Thoracic aorta (tissue), 2 donors: ENCODE results near the gene CRTC3. TPM values are rescaled to one million over a fixed set of nuclear protein-coding genes. Genes with fewer than 3 reads are reported as not detected.
A peak's percentile ranks its signal among the peaks of the same experiment; 100 is the strongest.

Experiments used
- ATAC-seq: fragments of 150-250 bp; one replicate; pipeline ENCODE4 v1.8.0; 2017; ENCODE audit warnings: low read depth; ENCODE audit not compliant: insufficient number of reproducible peaks, low FRiP score
- DNase-seq: peaks from one replicate; pipeline ENCODE4 v3.0.0-alpha.2; 2020; ENCODE audit warnings: low spot score
- H3K27ac ChIP-seq, 2 donors: fragments of 200-600 bp; sonication (generic); 1 replicate in 1 of 2; 2 replicates in 1 of 2; pipeline ENCODE4 v1.5.1; 2016; ENCODE audit warnings: mild to moderate bottlenecking in 2 of 2, moderate library complexity in 2 of 2
- H3K27me3 ChIP-seq: fragments of 200-600 bp; sonication (generic); replicated peaks from 2 replicates; pipeline ENCODE4 v1.6.0; 2016; ENCODE audit warnings: mild to moderate bottlenecking; ENCODE audit not compliant: insufficient read depth
- H3K36me3 ChIP-seq: fragments of 200-600 bp; sonication (generic); one replicate; pipeline ENCODE4 v1.5.1; 2016
- H3K4me1 ChIP-seq, 2 donors: fragments of 200-600 bp; sonication (generic); 1 replicate in 1 of 2; 2 replicates in 1 of 2; pipeline versions ENCODE4 v1.5.1 to v1.6.0; 2016; ENCODE audit warnings: low read depth in 2 of 2, mild to moderate bottlenecking in 1 of 2; ENCODE audit not compliant: control insufficient read depth in 1 of 2
- H3K4me3 ChIP-seq: fragments of 200-600 bp; sonication (generic); 2 replicates; pipeline ENCODE4 v1.5.1; 2016; ENCODE audit warnings: mild to moderate bottlenecking
- H3K9me3 ChIP-seq: fragments of 200-600 bp; sonication (generic); 2 replicates; pipeline ENCODE4 v1.5.1; 2016
- total RNA-seq, 2 donors: library from RNA; depleted of rRNA; stranded (reverse); fragments of >200 nt; gene quantifications; one replicate each; pipeline versions ENCODE4 v1.1.0 to v1.2.3, GENCODE V29; 2016
- TF ChIP-seq, protein P1 (sequence below): fragments of 200-600 bp; sonication (generic); IDR thresholded peaks from one replicate; pipeline ENCODE4 v1.5.1; 2019; ENCODE audit warnings: antibody characterized with exemption

The CRTC3 gene
- total RNA-seq, 2 donors from 2014 or later, result 73.2 to 89.8 TPM

DNA sequence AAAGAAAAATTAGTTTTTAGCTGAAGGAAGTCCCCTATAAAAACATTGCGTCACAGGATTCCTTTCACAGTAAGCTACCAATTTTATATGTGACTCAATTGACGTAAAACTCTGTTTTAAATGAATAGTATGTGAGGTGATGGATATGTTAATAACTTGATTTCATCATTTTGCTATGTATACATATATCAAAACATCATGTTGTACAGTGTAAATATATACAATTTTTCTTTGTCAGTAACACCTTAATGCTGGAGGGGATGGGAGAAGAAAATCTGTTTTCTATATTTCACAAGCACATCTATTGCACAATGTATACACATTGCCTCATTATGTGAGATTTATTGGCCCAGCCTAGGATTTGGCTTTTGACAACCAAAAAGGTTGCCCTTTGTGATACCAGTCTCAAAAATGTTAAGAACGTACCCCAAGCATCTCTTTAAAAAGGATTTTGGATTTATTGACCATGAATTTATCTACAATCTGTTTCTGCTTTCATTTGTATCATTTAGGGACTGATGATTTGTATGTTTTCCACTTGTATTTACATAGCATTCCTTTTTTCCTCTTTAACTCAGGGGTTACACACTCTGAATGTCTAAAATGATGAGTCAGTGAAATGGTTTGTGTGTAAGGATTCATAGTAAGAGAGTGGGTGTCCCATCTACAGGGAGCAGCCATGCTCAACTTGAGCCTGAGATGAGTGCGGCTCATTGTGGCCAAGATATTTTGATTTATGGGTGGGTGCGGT is 62.6 kb downstream of the CRTC3 start:
- H3K4me1 ChIP-seq, result peaks cover 46 to 75% of the 10 kb centered on the region in 2 donors
- H3K36me3 ChIP-seq, result no peaks in the 10 kb centered on the region
- no peak for ATAC-seq
- no peaks in the 10 kb centered on the region for H3K9me3 ChIP-seq
- H3K4me3 ChIP-seq, result no peak overlapping the region
- TF ChIP-seq, protein P1, sequence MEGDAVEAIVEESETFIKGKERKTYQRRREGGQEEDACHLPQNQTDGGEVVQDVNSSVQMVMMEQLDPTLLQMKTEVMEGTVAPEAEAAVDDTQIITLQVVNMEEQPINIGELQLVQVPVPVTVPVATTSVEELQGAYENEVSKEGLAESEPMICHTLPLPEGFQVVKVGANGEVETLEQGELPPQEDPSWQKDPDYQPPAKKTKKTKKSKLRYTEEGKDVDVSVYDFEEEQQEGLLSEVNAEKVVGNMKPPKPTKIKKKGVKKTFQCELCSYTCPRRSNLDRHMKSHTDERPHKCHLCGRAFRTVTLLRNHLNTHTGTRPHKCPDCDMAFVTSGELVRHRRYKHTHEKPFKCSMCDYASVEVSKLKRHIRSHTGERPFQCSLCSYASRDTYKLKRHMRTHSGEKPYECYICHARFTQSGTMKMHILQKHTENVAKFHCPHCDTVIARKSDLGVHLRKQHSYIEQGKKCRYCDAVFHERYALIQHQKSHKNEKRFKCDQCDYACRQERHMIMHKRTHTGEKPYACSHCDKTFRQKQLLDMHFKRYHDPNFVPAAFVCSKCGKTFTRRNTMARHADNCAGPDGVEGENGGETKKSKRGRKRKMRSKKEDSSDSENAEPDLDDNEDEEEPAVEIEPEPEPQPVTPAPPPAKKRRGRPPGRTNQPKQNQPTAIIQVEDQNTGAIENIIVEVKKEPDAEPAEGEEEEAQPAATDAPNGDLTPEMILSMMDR, result no peak
- H3K27ac ChIP-seq, result peak overlapping the region in 1 of 2 donors; percentile 90
- H3K27me3 ChIP-seq, result no peaks in the 10 kb centered on the region
- no peak for DNase-seq

DNA sequence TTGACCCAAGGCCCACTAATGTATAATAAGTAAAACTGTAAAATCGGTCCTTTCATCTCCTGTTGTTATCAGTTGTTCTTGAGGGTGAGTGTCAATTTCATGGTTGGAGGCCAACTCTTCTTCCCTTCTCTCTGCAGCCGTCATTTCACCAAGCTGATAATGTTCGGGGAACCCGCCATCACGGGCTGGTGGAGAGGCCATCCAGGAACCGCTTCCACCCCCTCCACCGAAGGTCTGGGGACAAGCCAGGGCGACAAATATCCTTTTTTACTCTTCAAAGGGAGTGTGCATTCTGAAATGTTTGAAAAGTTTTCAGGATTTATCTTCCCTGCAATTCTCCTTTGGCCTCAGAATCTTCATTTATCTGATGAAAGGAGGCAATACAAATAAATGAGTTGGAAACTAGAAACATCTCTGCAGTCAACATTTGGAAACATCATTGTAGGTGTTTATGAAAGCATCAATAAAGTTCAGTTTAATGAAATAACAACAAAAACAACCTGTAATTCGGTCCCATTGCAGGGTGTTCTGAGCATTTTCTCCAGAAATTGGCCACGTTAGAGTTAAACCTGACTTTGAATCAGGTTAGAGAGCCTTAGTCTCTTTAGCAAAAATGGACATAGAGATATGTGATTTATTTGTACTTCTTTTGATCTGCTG is 63.9 kb downstream of the CRTC3 start:
- no peaks in the 10 kb centered on the region for H3K27me3 ChIP-seq
- TF ChIP-seq, protein P1, result no peak
- H3K4me1 ChIP-seq, result peaks cover 54 to 88% of the 10 kb centered on the region in 2 donors
- H3K27ac ChIP-seq, result peak overlapping the region; percentile 88 to 90
- DNase-seq (no peak), ATAC-seq (no peak)
- H3K36me3 ChIP-seq, result no peaks in the 10 kb centered on the region
- H3K9me3 ChIP-seq, result no peaks in the 10 kb centered on the region
- no peak overlapping the region for H3K4me3 ChIP-seq

DNA sequence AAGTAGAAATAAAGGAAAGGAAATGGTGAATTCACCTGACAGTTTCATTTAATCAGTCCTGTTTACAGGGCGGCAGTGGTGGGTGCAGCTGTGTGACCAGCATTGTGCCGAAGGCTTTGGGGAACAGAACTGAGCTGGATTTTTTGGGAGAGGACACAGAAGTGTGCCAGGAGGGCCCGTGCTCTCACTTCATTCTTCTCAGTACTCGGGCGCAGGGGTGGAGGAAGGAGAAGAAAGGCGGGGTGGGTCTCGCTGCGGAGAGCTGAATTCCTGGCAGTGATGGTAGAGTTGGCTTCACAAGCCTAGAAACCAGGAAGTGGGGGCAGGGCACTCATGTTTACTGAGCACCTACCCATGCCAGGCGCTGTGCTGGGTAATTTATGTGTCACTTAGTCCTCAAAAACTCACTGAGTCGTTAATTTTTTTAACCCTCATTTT is 64.6 kb downstream of the CRTC3 start:
- H3K27ac ChIP-seq, result peak overlapping the region; percentile 88 to 90
- H3K27me3 ChIP-seq, result no peaks in the 10 kb centered on the region
- no peaks in the 10 kb centered on the region for H3K36me3 ChIP-seq
- peak; percentile 89 for ATAC-seq
- peak overlapping the region; percentile 42 for H3K4me3 ChIP-seq
- peak; percentile 93 for DNase-seq
- no peaks in the 10 kb centered on the region for H3K9me3 ChIP-seq
- peaks cover 54 to 94% of the 10 kb centered on the region in 2 donors for H3K4me1 ChIP-seq
- TF ChIP-seq, protein P1, result no peak

DNA sequence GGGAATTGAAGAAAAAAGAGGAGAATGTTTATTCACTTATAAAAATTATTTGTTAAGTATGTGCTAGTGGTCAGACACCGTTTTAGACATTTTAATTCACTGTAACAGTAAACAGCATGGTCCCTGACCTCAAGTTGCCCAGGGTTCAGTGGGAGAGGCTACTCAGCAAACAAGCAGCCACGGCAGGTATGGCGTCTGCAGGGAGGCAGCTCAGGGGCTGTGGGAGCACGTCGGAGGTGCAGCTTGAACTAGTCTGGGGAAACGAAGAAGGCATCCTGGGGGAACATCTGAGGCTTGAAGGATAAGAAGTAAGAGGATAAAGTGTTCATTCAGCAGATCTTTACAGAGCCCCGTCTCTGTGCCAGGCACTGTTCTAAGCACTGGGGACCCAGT is 66.0 kb downstream of the CRTC3 start:
- Histone ChIP-seq H3K36me3 (no peaks in the 10 kb centered on the region), H3K4me3 (no peak overlapping the region), H3K27me3 (no peaks in the 10 kb centered on the region), H3K9me3 (no peaks in the 10 kb centered on the region), H3K4me1 (peaks cover 50 to 83% of the 10 kb centered on the region in 2 donors), H3K27ac (peak overlapping the region; percentile 78 to 90)
- DNase-seq (no peak), ATAC-seq (no peak)
- TF ChIP-seq, protein P1, result no peak

DNA sequence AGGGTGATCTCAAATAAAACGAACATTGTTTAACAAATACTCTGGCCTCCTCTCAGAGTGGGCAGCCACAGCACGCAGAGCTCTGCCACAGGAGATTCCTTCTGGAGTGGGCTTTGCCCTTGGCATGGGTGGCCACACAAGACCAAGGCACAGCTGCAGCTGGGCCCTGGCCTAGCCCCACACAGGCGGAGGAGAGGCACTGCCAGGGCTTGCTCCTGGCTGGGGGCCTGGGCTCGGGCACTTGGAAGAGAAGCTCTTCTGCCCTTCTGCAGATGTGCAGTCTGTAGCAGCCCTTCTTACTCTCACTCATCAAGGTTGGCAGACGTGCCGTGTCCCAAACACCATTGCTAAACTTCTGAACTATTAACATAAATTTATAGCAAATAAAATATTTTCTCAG is 67.2 kb downstream of the CRTC3 start:
- Histone ChIP-seq H3K27me3 (no peaks in the 10 kb centered on the region), H3K36me3 (no peaks in the 10 kb centered on the region), H3K4me1 (peaks cover 44 to 76% of the 10 kb centered on the region in 2 donors), H3K27ac (peak overlapping the region; percentile 78 to 90), H3K4me3 (no peak overlapping the region), H3K9me3 (no peaks in the 10 kb centered on the region)
- ATAC-seq (no peak), DNase-seq (no peak)
- TF ChIP-seq, protein P1, result no peak
